Measurements from ENCODE around the gene MTF1.

- TF ChIP-seq, protein P1, sequence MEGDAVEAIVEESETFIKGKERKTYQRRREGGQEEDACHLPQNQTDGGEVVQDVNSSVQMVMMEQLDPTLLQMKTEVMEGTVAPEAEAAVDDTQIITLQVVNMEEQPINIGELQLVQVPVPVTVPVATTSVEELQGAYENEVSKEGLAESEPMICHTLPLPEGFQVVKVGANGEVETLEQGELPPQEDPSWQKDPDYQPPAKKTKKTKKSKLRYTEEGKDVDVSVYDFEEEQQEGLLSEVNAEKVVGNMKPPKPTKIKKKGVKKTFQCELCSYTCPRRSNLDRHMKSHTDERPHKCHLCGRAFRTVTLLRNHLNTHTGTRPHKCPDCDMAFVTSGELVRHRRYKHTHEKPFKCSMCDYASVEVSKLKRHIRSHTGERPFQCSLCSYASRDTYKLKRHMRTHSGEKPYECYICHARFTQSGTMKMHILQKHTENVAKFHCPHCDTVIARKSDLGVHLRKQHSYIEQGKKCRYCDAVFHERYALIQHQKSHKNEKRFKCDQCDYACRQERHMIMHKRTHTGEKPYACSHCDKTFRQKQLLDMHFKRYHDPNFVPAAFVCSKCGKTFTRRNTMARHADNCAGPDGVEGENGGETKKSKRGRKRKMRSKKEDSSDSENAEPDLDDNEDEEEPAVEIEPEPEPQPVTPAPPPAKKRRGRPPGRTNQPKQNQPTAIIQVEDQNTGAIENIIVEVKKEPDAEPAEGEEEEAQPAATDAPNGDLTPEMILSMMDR (IDR thresholded peaks at IDR 0.05): no peak
- TF ChIP-seq POLR2A (IDR thresholded peaks at IDR 0.05) (no peak), EP300 (IDR thresholded peaks at IDR 0.05) (no peak)
Measured at GRCh38 chr1:37825506-37825905, 33.9 kb downstream of the MTF1 start.

Data from tibial nerve (tissue), 4 donors.